ENCODE results near the gene PUS7.
"Not testable (repeated sequence)": the region's sequence is repeated elsewhere in the genome, so short reads cannot be mapped to it uniquely, and the experiment has no call there.

The PUS7 gene, protein sequence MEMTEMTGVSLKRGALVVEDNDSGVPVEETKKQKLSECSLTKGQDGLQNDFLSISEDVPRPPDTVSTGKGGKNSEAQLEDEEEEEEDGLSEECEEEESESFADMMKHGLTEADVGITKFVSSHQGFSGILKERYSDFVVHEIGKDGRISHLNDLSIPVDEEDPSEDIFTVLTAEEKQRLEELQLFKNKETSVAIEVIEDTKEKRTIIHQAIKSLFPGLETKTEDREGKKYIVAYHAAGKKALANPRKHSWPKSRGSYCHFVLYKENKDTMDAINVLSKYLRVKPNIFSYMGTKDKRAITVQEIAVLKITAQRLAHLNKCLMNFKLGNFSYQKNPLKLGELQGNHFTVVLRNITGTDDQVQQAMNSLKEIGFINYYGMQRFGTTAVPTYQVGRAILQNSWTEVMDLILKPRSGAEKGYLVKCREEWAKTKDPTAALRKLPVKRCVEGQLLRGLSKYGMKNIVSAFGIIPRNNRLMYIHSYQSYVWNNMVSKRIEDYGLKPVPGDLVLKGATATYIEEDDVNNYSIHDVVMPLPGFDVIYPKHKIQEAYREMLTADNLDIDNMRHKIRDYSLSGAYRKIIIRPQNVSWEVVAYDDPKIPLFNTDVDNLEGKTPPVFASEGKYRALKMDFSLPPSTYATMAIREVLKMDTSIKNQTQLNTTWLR

DNA sequence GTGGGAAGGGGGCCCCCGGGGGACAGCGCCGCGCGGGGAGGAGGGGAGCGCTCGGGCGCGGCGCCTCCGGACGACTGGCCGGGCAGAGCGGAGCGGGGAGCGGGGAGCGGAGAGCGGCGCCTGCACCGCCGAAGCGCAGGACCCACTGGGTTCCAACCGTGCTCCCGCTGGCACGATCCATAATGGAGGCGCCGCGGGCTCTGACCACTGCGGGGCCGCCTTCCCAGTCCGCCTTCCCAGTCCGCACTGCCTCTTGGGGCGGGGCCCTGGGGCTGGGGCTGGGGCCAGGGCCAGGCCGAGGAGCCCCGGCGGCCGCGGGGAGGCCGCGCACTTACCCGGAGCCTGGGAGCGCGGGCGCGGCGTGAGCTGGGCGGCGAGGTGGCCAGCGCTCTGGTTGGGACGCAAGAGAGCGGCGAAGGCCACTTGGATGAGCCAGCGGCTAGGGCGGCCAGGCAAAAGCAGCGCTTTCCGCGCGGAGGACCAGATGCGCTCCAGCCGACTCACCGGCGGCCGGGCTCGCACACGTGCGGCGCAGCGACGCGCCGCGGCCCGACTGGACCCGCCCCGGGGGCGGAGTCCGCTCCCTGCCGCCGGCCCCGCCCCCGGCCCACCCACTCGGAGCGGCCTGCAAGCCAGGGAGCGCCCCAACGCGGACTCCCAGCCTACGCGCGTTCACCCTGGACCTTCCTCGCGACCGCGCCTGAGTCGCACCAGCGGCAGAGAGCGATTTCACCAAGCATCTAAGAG lies at the start of gene PUS7:
TSS of gene PUS7 (minus strand) at position 555 of the 747 bp plus-strand sequence. CDS start 13,759 bp downstream, outside the sequence.
- DNase-seq, result peak; percentile 82 to 88

GRCh38 chr7:105567821-105568220 lies 45.8 kb upstream of the PUS7 start:
- no peak for DNase-seq

GRCh38 chr7:105567024-105567423 lies 45.0 kb upstream of the PUS7 start:
- no peak for DNase-seq

DNA sequence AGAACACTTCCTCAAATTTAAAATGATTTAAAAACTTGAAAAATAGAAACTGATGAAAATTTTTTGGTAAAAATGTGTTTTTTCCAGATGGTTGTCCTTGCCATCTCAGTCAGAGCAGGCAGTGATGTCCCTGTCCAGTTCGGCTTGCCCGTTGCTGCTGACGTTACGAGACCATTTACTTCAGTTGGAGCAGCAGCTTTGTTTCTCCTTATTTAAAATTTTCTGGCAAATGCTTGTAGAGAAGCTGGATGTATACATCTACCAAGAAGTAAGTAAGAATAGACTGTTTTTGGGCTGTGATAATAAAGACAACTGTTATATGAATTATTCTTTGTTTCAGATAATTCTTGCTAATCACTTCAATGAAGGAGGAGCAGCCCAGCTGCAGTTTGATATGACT lies 43.1 kb upstream of the PUS7 start:
- no peak for DNase-seq

DNA sequence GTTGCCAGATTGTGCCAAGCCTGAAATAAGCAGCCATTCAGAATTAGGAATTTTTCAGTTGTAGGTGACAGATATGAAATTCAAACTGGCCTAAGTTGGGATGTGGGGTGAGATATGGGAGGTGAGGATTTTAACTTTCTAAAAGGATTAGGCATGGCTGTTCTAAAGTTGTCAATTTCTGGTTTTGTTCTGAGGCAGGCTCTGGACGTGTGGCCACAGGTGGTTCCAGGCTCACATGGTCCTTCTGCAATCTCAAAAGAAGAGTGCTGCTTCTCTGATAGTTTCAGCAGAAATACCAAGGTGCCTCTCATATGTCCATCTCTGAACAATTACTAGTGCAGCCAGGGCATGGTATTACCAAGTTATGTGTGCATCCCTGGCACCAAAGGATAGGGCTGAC lies 37.9 kb upstream of the PUS7 start:
- no peak for DNase-seq

GRCh38 chr7:105538339-105538738 lies 16.3 kb upstream of the PUS7 start:
- DNase-seq, result no peak

DNA sequence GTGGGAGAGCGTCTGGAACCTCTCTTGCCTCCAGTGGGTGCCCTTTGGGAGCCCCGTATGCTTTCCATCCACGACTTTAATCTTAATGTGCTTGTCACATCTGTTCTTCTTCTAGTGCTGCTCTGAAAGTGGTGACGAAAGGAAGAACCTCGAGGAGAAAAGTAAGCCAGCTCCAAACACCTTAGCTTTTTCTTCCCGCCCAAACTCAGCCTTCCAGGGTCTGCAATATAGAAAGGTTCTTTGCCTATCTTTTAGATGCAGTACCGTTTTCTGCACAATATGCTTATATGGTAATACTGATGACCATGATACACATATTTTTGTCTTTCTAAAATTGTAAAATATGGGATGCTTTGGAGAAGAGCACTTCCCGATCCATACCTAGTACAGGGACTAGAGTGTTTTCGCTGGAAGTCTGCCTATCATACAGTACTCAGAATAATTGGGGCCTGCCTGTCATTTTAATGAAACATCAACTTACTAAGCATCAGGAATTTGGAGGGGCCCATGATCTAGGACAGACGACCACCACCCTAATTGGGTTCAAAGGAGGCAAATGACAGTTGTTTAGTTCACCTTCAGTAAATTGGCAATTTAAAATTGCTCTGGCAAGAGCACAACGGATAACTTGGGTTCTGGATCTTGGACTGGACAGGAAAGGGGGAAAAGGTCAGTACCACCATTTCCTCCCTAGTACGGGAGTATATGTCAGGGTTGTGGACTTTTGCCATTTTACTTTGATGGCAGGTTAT lies 10.8 kb upstream of the PUS7 start:
- no peak for DNase-seq

GRCh38 chr7:105531792-105532671 lies 10.0 kb upstream of the PUS7 start, which contains the start of gene RINT1:
TSS of gene RINT1 (plus strand) at chr7:105532201. CDS start at chr7:105532316, 115 bp downstream.
- DNase-seq, result peak; percentile 90 to 91

DNA sequence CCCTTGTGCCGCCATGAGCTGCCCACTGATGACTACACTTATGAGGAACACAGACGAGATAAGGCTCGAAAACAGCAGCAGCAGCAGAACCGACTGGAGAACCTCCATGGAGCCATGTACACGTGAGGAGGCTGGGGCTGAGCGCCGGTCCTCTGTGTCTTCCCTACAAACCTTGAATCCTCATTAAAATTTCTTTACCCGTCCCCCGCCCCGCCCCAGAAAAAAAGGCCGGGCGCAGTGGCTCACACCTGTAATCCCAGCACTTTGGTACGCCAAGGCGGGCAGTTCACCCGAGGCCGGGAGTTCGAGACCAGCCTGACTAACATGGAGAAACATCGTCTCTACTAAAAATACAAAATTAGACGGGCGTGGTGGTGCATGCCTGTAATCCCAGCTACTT lies 8.5 kb upstream of the PUS7 start:
- DNase-seq, result no peak

DNA sequence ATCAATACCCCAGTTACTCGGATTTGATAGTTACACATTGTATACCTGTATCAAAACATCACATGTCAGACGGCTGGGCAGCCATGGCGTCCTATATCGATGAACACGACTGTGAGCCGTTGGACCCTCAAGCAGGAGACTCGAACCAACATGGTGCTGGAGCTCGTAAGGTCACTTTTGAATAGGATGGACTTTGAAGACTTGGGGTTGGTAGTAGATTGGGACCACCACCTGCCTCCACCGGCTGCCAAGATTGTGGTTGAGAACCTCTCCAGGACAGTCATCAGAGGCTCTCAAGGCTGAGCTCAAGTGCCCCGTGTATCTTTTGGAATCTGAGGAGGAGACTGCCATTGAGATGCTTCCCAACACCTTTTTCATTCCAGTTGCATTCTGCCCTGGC lies 8.1 kb upstream of the PUS7 start:
- DNase-seq, result no peak

DNA sequence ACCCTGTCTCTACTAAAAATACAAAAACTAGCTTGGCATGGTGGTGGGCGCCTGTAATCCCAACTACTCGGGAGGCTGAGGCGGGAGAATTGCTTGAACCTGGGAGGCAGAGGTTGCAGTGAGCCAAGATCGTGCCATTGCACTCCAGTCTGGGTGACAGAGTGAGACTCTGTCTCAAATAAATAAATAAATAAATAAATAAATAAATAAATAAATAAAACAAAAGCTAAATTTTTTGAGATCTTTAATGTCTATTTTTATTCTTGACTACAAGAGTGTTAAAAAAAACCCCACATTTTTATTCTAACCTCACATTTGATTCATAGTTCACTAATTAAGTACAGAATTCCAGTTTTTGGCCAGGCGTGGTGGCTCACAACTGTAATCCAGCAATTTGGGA lies 5.7 kb upstream of the PUS7 start:
- not testable (repeated sequence) for DNase-seq

DNA sequence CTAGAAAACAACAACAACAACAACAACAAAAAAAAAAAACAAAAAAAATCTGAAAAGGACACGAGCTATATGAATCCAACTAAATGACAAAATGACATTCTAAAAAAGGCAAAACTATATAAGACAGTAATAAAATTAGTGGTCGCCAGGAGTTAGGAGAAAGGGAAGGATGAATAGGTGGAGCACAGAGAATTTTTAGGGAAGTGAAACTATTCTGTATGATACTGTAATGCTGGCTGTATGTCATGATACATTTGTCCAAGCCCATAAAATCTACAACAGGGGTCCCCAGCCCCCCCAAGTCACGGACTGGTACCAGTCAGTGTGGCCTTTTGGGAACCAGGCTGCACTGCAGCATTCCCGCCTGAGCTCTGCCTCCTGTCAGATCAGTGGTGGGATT lies 2.8 kb upstream of the PUS7 start:
- no peak for DNase-seq

DNA sequence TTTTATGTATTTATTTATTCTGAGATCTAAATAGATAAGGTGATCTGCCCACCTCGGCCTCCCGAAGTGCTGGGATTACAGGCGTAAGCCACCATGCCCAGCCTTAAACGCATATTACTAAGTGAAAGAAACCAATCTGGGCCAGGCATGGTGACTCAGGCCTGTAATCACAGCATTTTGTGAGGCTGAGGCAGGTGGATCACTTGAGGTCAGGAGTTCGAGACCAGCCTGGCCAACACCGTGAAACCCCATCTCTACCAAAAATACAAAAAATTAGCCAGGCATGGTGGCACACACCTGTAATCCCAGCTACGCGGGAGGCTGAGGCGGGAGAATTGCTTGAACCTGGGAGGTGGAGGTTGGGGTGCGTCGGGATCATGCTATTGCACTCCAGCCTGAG lies 2.4 kb upstream of the PUS7 start:
- DNase-seq, result not testable (repeated sequence)

- DNase-seq, result peak; percentile 58 to 70
These were observed 899 bp downstream of the PUS7 start for GRCh38 chr7:105521027-105521716.

DNA sequence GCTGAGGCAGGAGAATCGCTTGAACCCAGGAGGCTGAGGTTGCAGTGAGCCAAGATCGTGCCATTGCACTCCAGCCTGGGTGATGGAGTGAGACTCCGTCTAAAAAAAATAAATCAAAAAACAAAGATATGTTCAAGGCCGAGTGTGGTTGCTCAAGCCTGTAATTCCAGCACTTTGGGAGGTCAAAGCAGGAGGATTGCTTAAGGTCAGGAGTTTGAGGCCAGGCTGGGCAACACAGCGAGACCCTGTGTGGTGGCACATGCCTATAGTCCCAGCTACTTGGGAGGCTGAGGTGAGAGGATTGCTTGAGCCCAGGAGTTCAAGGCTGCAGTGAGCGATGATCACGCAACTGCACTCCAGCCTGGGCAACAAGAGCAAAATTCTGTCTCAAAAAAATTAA lies 1.5 kb downstream of the PUS7 start:
- not testable (repeated sequence) for DNase-seq

DNA sequence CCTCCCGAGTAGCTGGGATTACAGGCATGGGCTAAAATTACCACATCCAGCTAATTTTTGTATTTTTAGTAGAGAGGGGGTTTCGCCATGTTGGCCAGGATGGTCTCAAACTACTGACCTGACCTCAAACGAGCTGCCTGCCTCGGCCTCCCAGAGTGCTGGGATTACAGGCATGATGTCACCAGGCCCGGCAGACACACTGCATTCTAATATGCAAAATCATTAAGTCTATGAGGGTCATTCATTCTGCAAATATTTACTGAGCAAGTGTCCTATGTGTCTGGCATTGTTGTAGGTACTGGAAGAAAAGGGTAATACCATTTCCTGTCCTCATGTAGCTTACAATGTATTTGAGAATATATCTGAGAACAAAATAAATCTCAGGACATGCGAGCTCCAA lies 2.7 kb downstream of the PUS7 start:
- no peak for DNase-seq

- not testable (repeated sequence) for DNase-seq
These were observed 6.5 kb downstream of the PUS7 start for GRCh38 chr7:105515610-105516009.

DNA sequence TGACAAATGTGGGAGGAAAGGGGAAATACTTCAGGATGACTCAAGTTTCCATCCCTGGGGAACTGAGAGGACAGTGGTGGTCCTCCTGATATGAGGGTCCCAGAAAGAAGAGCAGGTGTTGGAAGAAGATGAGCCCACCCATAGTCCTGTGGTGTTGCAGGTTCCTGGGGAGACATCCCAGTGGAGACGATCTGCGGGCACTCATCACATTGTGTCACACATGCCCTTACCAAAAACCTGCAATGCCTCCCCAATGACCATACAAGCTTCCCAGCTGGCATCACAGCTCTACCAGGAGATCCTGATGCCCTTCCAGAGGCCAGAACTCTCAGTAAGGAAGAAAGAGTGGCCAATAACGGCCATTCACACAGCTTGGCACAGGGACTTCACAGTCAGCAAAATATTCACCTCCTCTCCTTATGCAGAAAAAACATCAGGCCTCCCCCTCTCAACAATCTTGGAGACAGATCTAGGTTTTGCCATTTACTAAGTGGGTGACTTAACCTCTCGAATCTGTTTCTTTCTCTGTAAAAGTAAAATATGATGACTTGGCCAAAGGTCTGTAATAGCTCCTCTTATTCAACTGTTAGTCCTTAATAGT lies 9.0 kb downstream of the PUS7 start:
- DNase-seq, result no peak

GRCh38 chr7:105512415-105512814 lies 9.7 kb downstream of the PUS7 start:
- no peak for DNase-seq

DNA sequence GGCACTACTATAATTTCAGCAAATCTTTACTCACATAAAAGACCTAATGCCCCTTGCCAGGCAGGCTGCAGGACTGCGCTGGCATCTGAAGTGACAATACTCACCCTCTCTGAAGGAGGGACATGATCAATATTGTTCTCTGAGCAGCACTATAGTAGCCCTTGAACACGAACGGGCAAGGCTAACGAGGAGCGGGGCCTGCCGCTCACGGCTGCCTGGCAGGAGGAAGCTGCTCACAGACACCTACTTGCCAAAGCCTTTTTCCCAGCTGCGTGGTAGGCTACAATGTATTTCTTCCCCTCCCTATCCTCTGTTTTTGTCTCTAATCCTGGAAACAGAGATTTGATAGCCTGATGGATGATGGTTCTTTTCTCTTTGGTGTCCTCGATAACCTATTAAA lies 19.9 kb downstream of the PUS7 start:
- DNase-seq, result no peak

GRCh38 chr7:105497016-105497415 lies 25.1 kb downstream of the PUS7 start:
- DNase-seq, result no peak

Data from stimulated activated CD4-positive, alpha-beta T cell treated with anti-CD3 and anti-CD28 coated beads, Interleukin-2, amount 100 ng/mL, for 24 hours (primary cell).